WERI-Rb-1 (cell line): Measurements from ENCODE around the gene AFG3L2.

Experiments
- DNase-seq: peaks from one replicate; pipeline ENCODE4 v3.0.0-alpha.2; 2020
- H3K27ac ChIP-seq: fragments of 250-450 bp; sonication (Bioruptor Pico); 2 replicates; pipeline ENCODE4 v1.5.1; 2020; ENCODE audit warnings: mild to moderate bottlenecking, moderate library complexity
- H3K27me3 ChIP-seq: fragments of 250-450 bp; sonication (Bioruptor Pico); 2 replicates; pipeline ENCODE4 v1.5.1; 2021; ENCODE audit warnings: mild to moderate bottlenecking, low read depth, moderate library complexity; ENCODE audit not compliant: insufficient read depth, severe bottlenecking
- H3K36me3 ChIP-seq: fragments of 250-450 bp; sonication (Bioruptor Pico); 2 replicates; pipeline ENCODE4 v1.5.1; 2020; ENCODE audit warnings: mild to moderate bottlenecking, moderate library complexity
- H3K4me3 ChIP-seq: 2 replicates; pipeline ENCODE4 v1.5.1; 2011; ENCODE audit warnings: low read depth, mild to moderate bottlenecking, control low read depth, low read length
- H3K9me3 ChIP-seq: fragments of 250-450 bp; sonication (Bioruptor Pico); 2 replicates; pipeline ENCODE4 v1.5.1; 2021; ENCODE audit warnings: mild to moderate bottlenecking, moderate library complexity; ENCODE audit not compliant: severe bottlenecking
- CTCF ChIP-seq: IDR thresholded peaks from 2 replicates; pipeline ENCODE4 v1.5.1; 2011; ENCODE audit warnings: low read depth, mild to moderate bottlenecking, control low read depth, inconsistent platforms, low read length

Gene AFG3L2

DNA sequence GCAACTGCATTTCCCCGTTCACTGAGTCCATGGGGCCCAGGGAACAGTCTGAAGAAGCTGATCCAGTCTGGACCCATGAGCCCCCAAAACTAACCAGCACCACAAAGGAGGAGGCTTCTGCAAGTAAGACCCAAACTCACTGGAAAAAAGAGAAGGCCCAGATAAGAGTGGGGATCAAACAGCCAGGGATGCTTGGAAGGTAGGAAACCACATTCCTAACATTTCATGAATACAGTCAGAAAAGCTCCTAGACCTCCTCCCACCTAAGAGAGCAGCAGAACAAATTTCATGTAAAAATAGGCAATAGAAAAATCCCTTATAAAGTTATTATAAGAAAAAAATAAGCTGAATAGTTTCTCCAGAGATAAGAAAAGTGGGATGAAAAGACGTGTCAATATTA, 38.6 kb downstream of the AFG3L2 start:
- no peak for DNase-seq

DNA sequence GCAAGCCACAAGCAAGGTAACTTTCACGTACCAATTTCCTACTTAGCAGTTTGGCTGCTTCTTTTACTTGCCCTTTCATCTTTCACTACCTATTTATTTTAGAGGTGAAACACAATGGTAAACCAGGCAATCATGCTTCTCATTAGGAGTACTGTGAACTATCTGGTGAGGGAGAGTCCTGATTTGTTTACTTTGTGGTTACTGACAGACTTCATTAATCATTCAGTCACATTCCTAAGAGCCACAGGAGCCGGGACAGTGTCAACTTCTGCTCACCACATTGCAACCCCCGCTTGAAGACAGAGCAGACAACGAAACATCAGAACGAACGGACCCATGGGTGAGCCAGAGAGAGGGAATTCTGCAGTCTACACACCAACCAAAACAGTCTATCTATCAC, 40.1 kb downstream of the AFG3L2 start:
- Histone ChIP-seq H3K36me3 (peaks cover 61% of the 10 kb centered on the region), H3K4me3 (no peak overlapping the region), H3K27ac (no peak overlapping the region), H3K9me3 (no peaks in the 10 kb centered on the region), H3K27me3 (no peaks in the 10 kb centered on the region)
- no peak for DNase-seq
- TF ChIP-seq CTCF = no peak

More for the DNA sequence above, 38.6 kb downstream of the AFG3L2 start:
- TF ChIP-seq CTCF = no peak
- H3K4me3 ChIP-seq = no peak overlapping the region
- no peaks in the 10 kb centered on the region for H3K27me3 ChIP-seq
- H3K36me3 ChIP-seq = peaks cover 72% of the 10 kb centered on the region
- H3K27ac ChIP-seq = no peak overlapping the region
- H3K9me3 ChIP-seq = no peaks in the 10 kb centered on the region

DNA sequence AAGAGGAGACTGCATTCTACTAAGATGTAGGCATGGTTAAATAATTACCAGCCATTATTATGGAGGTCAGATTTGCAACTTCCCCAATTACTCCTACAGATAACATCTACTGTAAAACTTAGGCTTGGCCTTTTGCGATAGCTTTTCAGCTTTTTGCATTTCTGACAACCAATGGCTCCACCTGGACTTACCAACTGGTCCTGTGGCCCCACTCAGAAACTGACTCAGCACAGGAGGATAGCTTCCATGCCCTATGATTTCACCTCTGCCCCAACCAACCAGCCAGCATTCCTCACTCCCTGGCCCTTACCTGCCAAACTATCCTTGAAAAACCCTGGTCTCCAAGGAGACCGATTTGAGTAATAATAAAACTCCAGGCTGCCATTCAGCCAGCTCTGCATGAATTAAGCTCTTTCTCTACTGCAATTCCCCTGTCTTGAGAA, 40.8 kb downstream of the AFG3L2 start:
- no peak for TF ChIP-seq CTCF
- no peak overlapping the region for H3K4me3 ChIP-seq
- no peak for DNase-seq
- no peaks in the 10 kb centered on the region for H3K9me3 ChIP-seq
- no peak overlapping the region for H3K27ac ChIP-seq
- H3K27me3 ChIP-seq = no peaks in the 10 kb centered on the region
- peaks cover 59% of the 10 kb centered on the region for H3K36me3 ChIP-seq

- Histone ChIP-seq H3K27ac (no peak overlapping the region), H3K9me3 (no peaks in the 10 kb centered on the region), H3K4me3 (no peak overlapping the region), H3K27me3 (no peaks in the 10 kb centered on the region), H3K36me3 (peaks cover 58% of the 10 kb centered on the region)
- TF ChIP-seq CTCF = no peak
- no peak for DNase-seq
Measured at GRCh38 chr18:12335503-12335902, 41.5 kb downstream of the AFG3L2 start.

DNA sequence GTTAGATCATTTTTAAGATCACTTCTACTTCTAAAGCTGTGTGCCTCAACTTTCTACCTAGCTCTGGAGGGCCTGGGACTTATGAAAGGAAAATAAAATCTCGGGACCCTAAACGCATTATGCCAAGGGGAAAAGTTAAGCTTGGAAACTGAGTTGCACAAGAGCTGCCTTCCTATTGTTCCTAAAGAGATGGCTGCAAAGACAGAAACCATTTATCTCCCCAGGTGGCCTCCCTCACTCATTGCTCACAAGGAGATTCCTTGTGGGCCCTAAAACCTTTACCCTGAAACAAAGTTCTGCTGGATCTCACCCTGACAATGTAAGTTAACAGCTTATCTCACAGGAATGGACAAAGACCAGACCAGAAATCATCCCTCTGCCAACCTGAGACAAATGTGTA, 42.2 kb downstream of the AFG3L2 start:
- no peak for DNase-seq
- H3K36me3 ChIP-seq = peaks cover 52% of the 10 kb centered on the region
- H3K9me3 ChIP-seq = no peaks in the 10 kb centered on the region
- H3K27ac ChIP-seq = no peak overlapping the region
- no peak overlapping the region for H3K4me3 ChIP-seq
- TF ChIP-seq CTCF = no peak
- no peaks in the 10 kb centered on the region for H3K27me3 ChIP-seq

DNA sequence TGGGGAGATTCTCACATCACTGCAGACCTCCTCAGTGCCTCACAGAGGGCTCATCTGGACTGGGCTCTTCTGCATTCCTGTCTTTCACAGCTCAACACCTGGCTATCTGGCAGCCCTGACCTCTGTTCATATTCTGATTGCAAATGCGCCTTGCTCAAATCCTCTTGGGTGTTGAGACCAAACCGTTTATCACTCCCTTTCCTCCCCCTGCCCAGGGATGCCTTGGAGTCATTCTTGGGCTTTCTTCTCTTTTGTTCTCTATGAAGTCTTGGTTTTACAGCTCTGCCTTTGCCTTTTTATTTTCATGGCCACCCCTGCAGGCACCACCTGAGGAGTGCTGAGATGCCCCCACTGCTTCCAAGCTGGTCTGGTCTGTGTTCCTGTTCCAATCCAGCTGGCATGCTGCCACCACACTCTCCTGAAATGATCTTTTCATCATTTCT, 42.6 kb downstream of the AFG3L2 start:
- H3K27ac ChIP-seq = no peak overlapping the region

More for the DNA sequence above, 42.6 kb downstream of the AFG3L2 start:
- Histone ChIP-seq H3K4me3 (no peak overlapping the region), H3K36me3 (peaks cover 53% of the 10 kb centered on the region), H3K27me3 (no peaks in the 10 kb centered on the region), H3K9me3 (no peaks in the 10 kb centered on the region)
- TF ChIP-seq CTCF = no peak
- DNase-seq = no peak
